Muscle layer of duodenum (tissue), 2 donors: ENCODE measurements around the gene DNAH9.

Experiments
- H3K27ac ChIP-seq: one replicate; pipeline ENCODE4 v1.7.0; 2013; ENCODE audit warnings: mild to moderate bottlenecking, low read length
- H3K27me3 ChIP-seq: one replicate; pipeline ENCODE4 v1.7.0; 2013; ENCODE audit warnings: low read depth, mild to moderate bottlenecking, control low read depth, low read length
- H3K36me3 ChIP-seq, 2 donors: one replicate each; pipeline ENCODE4 v1.7.0; 2013; ENCODE audit warnings: low read length in 2 of 2, control low read depth in 1 of 2, mild to moderate bottlenecking in 1 of 2; ENCODE audit not compliant: insufficient read depth in 2 of 2, control insufficient read depth in 1 of 2
- H3K4me1 ChIP-seq, 2 donors: one replicate each; pipeline ENCODE4 v1.7.0; 2013; ENCODE audit warnings: low read length in 2 of 2, mild to moderate bottlenecking in 2 of 2, control low read depth in 1 of 2, moderate library complexity in 1 of 2; ENCODE audit not compliant: insufficient read depth in 2 of 2, control insufficient read depth in 1 of 2
- H3K4me3 ChIP-seq, 2 donors: one replicate each; pipeline ENCODE4 v1.7.0; 2013; ENCODE audit warnings: low read length in 2 of 2, low read depth in 1 of 2, mild to moderate bottlenecking in 1 of 2
- H3K9me3 ChIP-seq, 2 donors: one replicate each; pipeline ENCODE4 v1.7.0; 2013; ENCODE audit warnings: low read length in 2 of 2, control low read depth in 1 of 2, mild to moderate bottlenecking in 1 of 2; ENCODE audit not compliant: control insufficient read depth in 1 of 2
- donor health status: healthy.

The DNAH9 gene

GRCh38 chr17:11889266-11889665 lies 291.0 kb downstream of the DNAH9 start:
- Histone ChIP-seq H3K9me3 (no peaks in the 10 kb centered on the region), H3K27ac (no peak overlapping the region), H3K36me3 (no peaks in the 10 kb centered on the region), H3K4me1 (no peaks in the 10 kb centered on the region), H3K27me3 (no peaks in the 10 kb centered on the region), H3K4me3 (no peak overlapping the region)

GRCh38 chr17:11893862-11894261 lies 295.6 kb downstream of the DNAH9 start:
- no peak overlapping the region for H3K4me3 ChIP-seq

GRCh38 chr17:11896199-11896598 lies 297.9 kb downstream of the DNAH9 start:
- Histone ChIP-seq H3K9me3 (no peaks in the 10 kb centered on the region), H3K4me3 (no peak overlapping the region), H3K4me1 (no peaks in the 10 kb centered on the region), H3K27me3 (no peaks in the 10 kb centered on the region), H3K27ac (no peak overlapping the region), H3K36me3 (no peaks in the 10 kb centered on the region)

More at GRCh38 chr17:11893862-11894261, 295.6 kb downstream of the DNAH9 start:
- no peaks in the 10 kb centered on the region for H3K9me3 ChIP-seq
- no peak overlapping the region for H3K27ac ChIP-seq
- no peaks in the 10 kb centered on the region for H3K4me1 ChIP-seq
- H3K36me3 ChIP-seq: no peaks in the 10 kb centered on the region
- no peaks in the 10 kb centered on the region for H3K27me3 ChIP-seq

- Histone ChIP-seq H3K27ac (no peak overlapping the region), H3K27me3 (no peaks in the 10 kb centered on the region), H3K4me1 (no peaks in the 10 kb centered on the region), H3K4me3 (peak overlapping the region in 1 of 2 donors; percentile 31), H3K36me3 (no peaks in the 10 kb centered on the region), H3K9me3 (no peaks in the 10 kb centered on the region)
These were observed 300.4 kb downstream of the DNAH9 start for GRCh38 chr17:11898526-11899235.

- no peaks in the 10 kb centered on the region for H3K27me3 ChIP-seq
- H3K4me3 ChIP-seq: no peak overlapping the region
- H3K4me1 ChIP-seq: no peaks in the 10 kb centered on the region
- no peaks in the 10 kb centered on the region for H3K9me3 ChIP-seq
- no peaks in the 10 kb centered on the region for H3K36me3 ChIP-seq
- no peak overlapping the region for H3K27ac ChIP-seq
These were observed 301.3 kb downstream of the DNAH9 start for GRCh38 chr17:11899537-11899942.

GRCh38 chr17:11900041-11900476 lies 301.8 kb downstream of the DNAH9 start:
- no peaks in the 10 kb centered on the region for H3K4me1 ChIP-seq
- H3K9me3 ChIP-seq: no peaks in the 10 kb centered on the region
- no peak overlapping the region for H3K27ac ChIP-seq
- H3K36me3 ChIP-seq: no peaks in the 10 kb centered on the region
- H3K4me3 ChIP-seq: no peak overlapping the region
- H3K27me3 ChIP-seq: no peaks in the 10 kb centered on the region

GRCh38 chr17:11900655-11901054 lies 302.4 kb downstream of the DNAH9 start:
- no peak overlapping the region for H3K27ac ChIP-seq
- H3K9me3 ChIP-seq: no peaks in the 10 kb centered on the region
- no peaks in the 10 kb centered on the region for H3K27me3 ChIP-seq
- H3K4me3 ChIP-seq: no peak overlapping the region
- no peaks in the 10 kb centered on the region for H3K4me1 ChIP-seq
- no peaks in the 10 kb centered on the region for H3K36me3 ChIP-seq

- Histone ChIP-seq H3K27ac (no peak overlapping the region), H3K36me3 (no peaks in the 10 kb centered on the region), H3K4me1 (no peaks in the 10 kb centered on the region), H3K27me3 (no peaks in the 10 kb centered on the region), H3K9me3 (no peaks in the 10 kb centered on the region), H3K4me3 (no peak overlapping the region)
These were observed 303.7 kb downstream of the DNAH9 start for GRCh38 chr17:11901931-11902330.

GRCh38 chr17:11908711-11909146 lies 310.5 kb downstream of the DNAH9 start:
- H3K36me3 ChIP-seq: no peaks in the 10 kb centered on the region
- H3K27ac ChIP-seq: no peak overlapping the region
- peaks cover 4 to 8% of the 10 kb centered on the region in 2 donors for H3K9me3 ChIP-seq
- no peaks in the 10 kb centered on the region for H3K27me3 ChIP-seq
- no peaks in the 10 kb centered on the region for H3K4me1 ChIP-seq
- no peak overlapping the region for H3K4me3 ChIP-seq

GRCh38 chr17:11909348-11909747 lies 311.1 kb downstream of the DNAH9 start:
- H3K4me1 ChIP-seq: no peaks in the 10 kb centered on the region
- no peaks in the 10 kb centered on the region for H3K36me3 ChIP-seq

GRCh38 chr17:11916091-11916490 lies 317.8 kb downstream of the DNAH9 start:
- Histone ChIP-seq H3K27ac (no peak overlapping the region), H3K9me3 (peaks cover 0 to 3% of the 10 kb centered on the region in 2 donors), H3K36me3 (no peaks in the 10 kb centered on the region), H3K4me1 (no peaks in the 10 kb centered on the region), H3K27me3 (no peaks in the 10 kb centered on the region), H3K4me3 (no peak overlapping the region)

More at GRCh38 chr17:11909348-11909747, 311.1 kb downstream of the DNAH9 start:
- H3K9me3 ChIP-seq: peaks cover 4 to 8% of the 10 kb centered on the region in 2 donors
- H3K27ac ChIP-seq: no peak overlapping the region
- H3K4me3 ChIP-seq: no peak overlapping the region
- no peaks in the 10 kb centered on the region for H3K27me3 ChIP-seq

GRCh38 chr17:11917415-11917814 lies 319.1 kb downstream of the DNAH9 start:
- H3K27me3 ChIP-seq: no peaks in the 10 kb centered on the region
- no peak overlapping the region for H3K4me3 ChIP-seq
- H3K9me3 ChIP-seq: peaks cover 0 to 3% of the 10 kb centered on the region in 2 donors
- H3K4me1 ChIP-seq: peaks cover 0 to 4% of the 10 kb centered on the region in 2 donors
- no peaks in the 10 kb centered on the region for H3K36me3 ChIP-seq
- H3K27ac ChIP-seq: no peak overlapping the region
